Muscle layer of duodenum (tissue), 2 donors: Measurements from ENCODE around the gene ARL6IP6.
A peak's percentile ranks its signal among the peaks of the same experiment; 100 is the strongest.

Source experiments
- H3K27ac ChIP-seq: one replicate; pipeline ENCODE4 v1.7.0; 2013; ENCODE audit warnings: mild to moderate bottlenecking, low read length
- H3K27me3 ChIP-seq: one replicate; pipeline ENCODE4 v1.7.0; 2013; ENCODE audit warnings: low read depth, mild to moderate bottlenecking, control low read depth, low read length
- H3K36me3 ChIP-seq, 2 donors: one replicate each; pipeline ENCODE4 v1.7.0; 2013; ENCODE audit warnings: low read length in 2 of 2, control low read depth in 1 of 2, mild to moderate bottlenecking in 1 of 2; ENCODE audit not compliant: insufficient read depth in 2 of 2, control insufficient read depth in 1 of 2
- H3K4me1 ChIP-seq, 2 donors: one replicate each; pipeline ENCODE4 v1.7.0; 2013; ENCODE audit warnings: low read length in 2 of 2, mild to moderate bottlenecking in 2 of 2, control low read depth in 1 of 2, moderate library complexity in 1 of 2; ENCODE audit not compliant: insufficient read depth in 2 of 2, control insufficient read depth in 1 of 2
- H3K4me3 ChIP-seq, 2 donors: one replicate each; pipeline ENCODE4 v1.7.0; 2013; ENCODE audit warnings: low read length in 2 of 2, low read depth in 1 of 2, mild to moderate bottlenecking in 1 of 2
- H3K9me3 ChIP-seq, 2 donors: one replicate each; pipeline ENCODE4 v1.7.0; 2013; ENCODE audit warnings: low read length in 2 of 2, control low read depth in 1 of 2, mild to moderate bottlenecking in 1 of 2; ENCODE audit not compliant: control insufficient read depth in 1 of 2
- donor health status: healthy.

The ARL6IP6 gene

GRCh38 chr2:152718076-152718908 is at the start of gene ARL6IP6:
ARL6IP6 (plus strand) TSS chr2:152718620; CDS start chr2:152718625, 5 bp downstream.
- Histone ChIP-seq H3K4me1 (peaks cover 11 to 38% of the 10 kb centered on the region in 2 donors), H3K36me3 (peaks cover 3 to 14% of the 10 kb centered on the region in 2 donors), H3K4me3 (peak within 1 kb of the TSS; percentile 99 to 100), H3K27me3 (no peaks in the 10 kb centered on the region), H3K9me3 (no peaks in the 10 kb centered on the region), H3K27ac (peak within 1 kb of the TSS; percentile 95)

GRCh38 chr2:152674334-152674733 is 44.1 kb upstream of the ARL6IP6 start:
- H3K27ac ChIP-seq = no peak overlapping the region
- H3K27me3 ChIP-seq = no peaks in the 10 kb centered on the region
- H3K4me1 ChIP-seq = no peaks in the 10 kb centered on the region
- no peaks in the 10 kb centered on the region for H3K9me3 ChIP-seq
- H3K36me3 ChIP-seq = peaks cover 56 to 60% of the 10 kb centered on the region in 2 donors
- H3K4me3 ChIP-seq = no peak overlapping the region

GRCh38 chr2:152676461-152676860 is 42.0 kb upstream of the ARL6IP6 start:
- Histone ChIP-seq H3K36me3 (peaks cover 55 to 59% of the 10 kb centered on the region in 2 donors), H3K27me3 (no peaks in the 10 kb centered on the region), H3K4me1 (no peaks in the 10 kb centered on the region), H3K4me3 (no peak overlapping the region), H3K27ac (no peak overlapping the region), H3K9me3 (no peaks in the 10 kb centered on the region)

GRCh38 chr2:152678808-152679207 is 39.6 kb upstream of the ARL6IP6 start:
- Histone ChIP-seq H3K9me3 (no peaks in the 10 kb centered on the region), H3K27ac (no peak overlapping the region), H3K4me1 (no peaks in the 10 kb centered on the region), H3K4me3 (no peak overlapping the region), H3K27me3 (no peaks in the 10 kb centered on the region), H3K36me3 (peaks cover 48 to 51% of the 10 kb centered on the region in 2 donors)

- H3K4me1 ChIP-seq = no peaks in the 10 kb centered on the region
- H3K27me3 ChIP-seq = no peaks in the 10 kb centered on the region
- no peak overlapping the region for H3K27ac ChIP-seq
- no peaks in the 10 kb centered on the region for H3K9me3 ChIP-seq
- H3K36me3 ChIP-seq = peaks cover 21 to 27% of the 10 kb centered on the region in 2 donors
- H3K4me3 ChIP-seq = no peak overlapping the region
These were observed 35.8 kb upstream of the ARL6IP6 start for GRCh38 chr2:152682663-152683062.

- Histone ChIP-seq H3K9me3 (no peaks in the 10 kb centered on the region), H3K27me3 (no peaks in the 10 kb centered on the region), H3K4me3 (no peak overlapping the region), H3K4me1 (no peaks in the 10 kb centered on the region), H3K36me3 (peaks cover 18 to 24% of the 10 kb centered on the region in 2 donors), H3K27ac (no peak overlapping the region)
These were observed 35.0 kb upstream of the ARL6IP6 start for GRCh38 chr2:152683400-152683799.

GRCh38 chr2:152686321-152686720 is 32.1 kb upstream of the ARL6IP6 start:
- Histone ChIP-seq H3K4me3 (no peak overlapping the region), H3K27ac (no peak overlapping the region), H3K4me1 (no peaks in the 10 kb centered on the region), H3K27me3 (no peaks in the 10 kb centered on the region), H3K9me3 (no peaks in the 10 kb centered on the region), H3K36me3 (no peaks in the 10 kb centered on the region)

- H3K27me3 ChIP-seq = no peaks in the 10 kb centered on the region
- H3K4me3 ChIP-seq = no peak overlapping the region
- H3K4me1 ChIP-seq = no peaks in the 10 kb centered on the region
- peaks cover 0 to 8% of the 10 kb centered on the region in 2 donors for H3K36me3 ChIP-seq
- no peak overlapping the region for H3K27ac ChIP-seq
- H3K9me3 ChIP-seq = no peaks in the 10 kb centered on the region
These were observed 25.4 kb upstream of the ARL6IP6 start for GRCh38 chr2:152693033-152693432.

GRCh38 chr2:152694161-152694661 is 24.2 kb upstream of the ARL6IP6 start:
- H3K27me3 ChIP-seq = no peaks in the 10 kb centered on the region
- peak overlapping the region in 1 of 2 donors; percentile 41 for H3K4me3 ChIP-seq
- H3K36me3 ChIP-seq = peaks cover 0 to 8% of the 10 kb centered on the region in 2 donors
- H3K4me1 ChIP-seq = no peaks in the 10 kb centered on the region
- H3K9me3 ChIP-seq = no peaks in the 10 kb centered on the region
- H3K27ac ChIP-seq = peak overlapping the region; percentile 41

- Histone ChIP-seq H3K27ac (no peak overlapping the region), H3K36me3 (peaks cover 0 to 8% of the 10 kb centered on the region in 2 donors), H3K4me3 (no peak overlapping the region), H3K27me3 (no peaks in the 10 kb centered on the region), H3K4me1 (no peaks in the 10 kb centered on the region), H3K9me3 (no peaks in the 10 kb centered on the region)
These were observed 22.7 kb upstream of the ARL6IP6 start for GRCh38 chr2:152695763-152696162.

GRCh38 chr2:152696476-152696875 is 21.9 kb upstream of the ARL6IP6 start:
- H3K4me3 ChIP-seq = no peak overlapping the region
- peaks cover 0 to 2% of the 10 kb centered on the region in 2 donors for H3K9me3 ChIP-seq
- no peak overlapping the region for H3K27ac ChIP-seq
- H3K4me1 ChIP-seq = no peaks in the 10 kb centered on the region
- H3K36me3 ChIP-seq = peaks cover 0 to 11% of the 10 kb centered on the region in 2 donors
- H3K27me3 ChIP-seq = no peaks in the 10 kb centered on the region
